GM21717 (cell line): Measurements from ENCODE around the gene FARP2.

Experiments used
- ATAC-seq: cut with Tn5 transposase; IDR thresholded peaks from one replicate; pipeline ENCODE4 v1.9.1; 2021; ENCODE audit warnings: mild to moderate bottlenecking, moderate library complexity; ENCODE audit not compliant: unreplicated experiment

Gene FARP2

GRCh38 chr2:241485172-241485911 lies 129.3 kb downstream of the FARP2 start:
- ATAC-seq: no peak

GRCh38 chr2:241489088-241489487 lies 133.0 kb downstream of the FARP2 start:
- ATAC-seq: no peak

GRCh38 chr2:241489733-241490680 lies 133.9 kb downstream of the FARP2 start:
- ATAC-seq: no peak

DNA sequence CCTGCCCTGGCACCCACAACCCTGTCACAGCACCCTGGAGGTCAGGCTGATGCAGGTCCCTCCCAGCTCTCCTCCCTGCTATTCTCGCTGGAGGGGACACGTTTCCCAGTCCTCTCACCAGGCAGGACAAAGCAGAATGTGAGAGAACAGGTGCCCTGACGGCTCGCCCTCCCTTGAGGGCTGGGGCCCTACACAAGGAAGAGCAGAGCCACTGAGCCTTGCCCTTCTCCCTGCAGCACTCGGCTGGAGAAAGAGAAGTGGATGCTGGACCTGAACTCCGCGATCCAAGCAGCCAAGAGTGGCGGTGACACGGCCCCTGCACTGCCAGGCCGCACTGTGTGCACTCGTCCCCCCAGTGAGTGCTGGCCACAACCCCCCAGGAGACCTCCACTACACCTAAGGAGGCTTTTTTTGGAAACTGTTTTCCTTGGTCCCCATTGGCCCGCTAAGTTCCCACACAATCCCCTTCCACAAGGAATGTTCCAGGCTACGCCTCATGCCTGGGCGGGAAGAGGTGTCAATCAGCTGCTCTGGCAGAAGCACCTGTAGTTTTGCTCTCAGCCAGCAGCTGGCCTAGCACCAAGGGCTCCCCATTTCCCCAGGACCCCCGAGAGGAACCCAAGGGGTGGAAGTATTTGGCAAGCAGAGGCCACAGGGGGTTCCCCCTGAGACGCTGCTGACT lies 134.9 kb downstream of the FARP2 start:
- ATAC-seq: no peak

DNA sequence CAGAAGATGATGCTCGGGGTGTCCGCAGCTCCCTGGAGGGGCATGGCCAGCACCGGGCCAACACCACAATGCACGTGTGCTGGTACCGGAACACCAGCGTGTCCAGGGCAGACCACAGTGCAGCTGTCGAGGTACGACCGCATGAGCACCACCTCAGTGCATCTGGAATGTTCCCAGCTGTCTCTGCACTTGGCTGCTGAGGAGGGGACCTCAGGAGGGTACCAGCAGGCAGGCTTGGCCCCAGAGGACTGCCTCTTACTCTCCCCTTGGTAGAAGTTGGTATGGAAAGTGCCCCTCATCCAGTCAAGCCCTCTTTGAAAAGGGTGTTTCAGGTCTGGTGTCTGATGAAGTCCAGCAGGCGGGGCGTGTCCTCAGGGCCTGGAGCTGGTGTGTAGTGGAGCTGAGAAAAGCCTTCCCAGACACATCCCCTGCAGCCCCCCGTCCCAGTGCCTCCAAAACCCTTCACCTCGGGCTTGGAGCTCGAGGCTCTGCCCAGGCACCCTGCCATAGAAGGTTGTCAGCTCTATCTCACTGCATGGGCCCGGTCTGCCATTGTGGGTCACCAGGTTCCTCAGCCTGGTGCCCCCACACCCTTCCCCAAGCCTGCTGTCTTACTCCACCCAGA lies 135.6 kb downstream of the FARP2 start:
- no peak for ATAC-seq

GRCh38 chr2:241492174-241492565 lies 136.1 kb downstream of the FARP2 start:
- ATAC-seq: no peak

GRCh38 chr2:241493092-241493491 lies 137.0 kb downstream of the FARP2 start:
- no peak for ATAC-seq

GRCh38 chr2:241494311-241494908 lies 138.3 kb downstream of the FARP2 start:
- ATAC-seq: no peak

- ATAC-seq: no peak
Measured at GRCh38 chr2:241495172-241496002, 139.3 kb downstream of the FARP2 start.

DNA sequence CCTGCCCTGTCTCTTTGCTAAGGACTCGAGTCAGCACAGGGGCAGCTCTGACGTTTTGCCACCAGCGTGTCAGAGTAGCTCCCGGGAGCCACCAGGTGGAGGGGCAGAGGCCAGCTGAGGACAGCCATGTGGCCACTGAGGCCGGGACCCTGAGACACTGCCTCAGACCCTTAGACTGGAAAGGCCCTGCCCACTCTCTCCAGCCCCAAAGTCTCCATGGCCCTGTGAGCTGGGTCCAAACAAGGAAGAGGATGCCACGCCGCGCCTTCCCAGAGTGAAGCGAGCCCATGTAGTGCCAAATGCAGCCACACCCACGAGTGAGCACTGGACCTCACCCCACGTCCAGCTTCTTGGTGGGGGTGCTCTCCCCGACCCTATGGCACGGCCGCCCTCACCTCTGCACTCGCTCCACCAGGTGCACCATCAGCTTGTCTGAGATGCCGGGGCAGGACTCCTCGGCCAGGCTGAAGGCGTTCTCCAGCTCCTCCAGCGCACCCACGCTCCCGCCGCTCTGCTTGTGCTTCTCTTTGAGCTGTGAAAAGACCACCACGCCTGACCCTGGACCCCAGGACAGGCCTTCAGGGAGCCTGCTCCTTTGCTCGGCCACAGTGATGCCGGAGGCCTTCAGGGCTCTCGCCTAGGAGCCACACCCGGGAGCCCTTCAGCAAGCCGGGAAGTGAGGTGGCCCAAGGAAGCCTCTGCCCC lies 140.1 kb downstream of the FARP2 start:
- ATAC-seq: no peak

- ATAC-seq: no peak
Measured at GRCh38 chr2:241496904-241497877, 141.1 kb downstream of the FARP2 start.

- ATAC-seq: no peak
Measured at GRCh38 chr2:241498115-241499070, 142.3 kb downstream of the FARP2 start.

DNA sequence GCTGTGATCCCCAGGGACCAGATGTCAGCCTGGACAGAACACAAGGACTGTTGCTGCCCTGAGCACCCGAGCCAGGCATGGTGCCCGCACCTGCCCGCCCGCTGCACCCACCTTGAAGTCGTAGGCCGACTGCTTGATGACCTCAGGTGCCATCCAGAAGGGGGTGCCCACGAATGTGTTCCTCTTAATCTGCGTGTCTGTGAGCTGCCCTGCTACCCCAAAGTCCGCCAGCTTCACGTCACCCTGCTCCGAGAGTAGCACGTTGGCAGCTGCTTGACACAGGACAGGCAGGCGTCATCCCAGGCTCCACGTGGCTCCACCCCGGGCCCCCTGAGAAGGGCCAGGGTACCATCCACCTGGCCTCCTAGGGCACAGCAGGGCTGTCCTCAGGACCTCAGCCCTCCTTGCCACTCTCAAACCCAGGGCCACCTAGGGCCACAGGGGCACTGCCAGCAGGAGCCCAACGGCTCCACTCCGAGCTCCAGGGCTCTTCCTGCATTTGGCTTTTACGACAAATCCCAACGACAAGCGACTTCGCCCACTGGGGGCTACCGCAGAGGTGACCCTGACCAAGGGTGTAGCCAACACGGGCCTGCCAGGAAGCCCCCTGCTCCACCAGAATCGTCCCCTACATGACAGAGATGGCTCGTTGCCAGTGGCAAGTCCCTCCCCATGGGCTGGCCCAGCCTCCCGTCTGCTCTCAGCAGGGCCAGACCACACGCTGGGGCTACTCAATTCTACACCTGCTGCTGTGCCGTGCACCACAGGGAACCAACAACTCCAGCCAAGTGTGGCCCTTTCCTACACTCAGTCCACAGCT lies 143.3 kb downstream of the FARP2 start:
- ATAC-seq: no peak

DNA sequence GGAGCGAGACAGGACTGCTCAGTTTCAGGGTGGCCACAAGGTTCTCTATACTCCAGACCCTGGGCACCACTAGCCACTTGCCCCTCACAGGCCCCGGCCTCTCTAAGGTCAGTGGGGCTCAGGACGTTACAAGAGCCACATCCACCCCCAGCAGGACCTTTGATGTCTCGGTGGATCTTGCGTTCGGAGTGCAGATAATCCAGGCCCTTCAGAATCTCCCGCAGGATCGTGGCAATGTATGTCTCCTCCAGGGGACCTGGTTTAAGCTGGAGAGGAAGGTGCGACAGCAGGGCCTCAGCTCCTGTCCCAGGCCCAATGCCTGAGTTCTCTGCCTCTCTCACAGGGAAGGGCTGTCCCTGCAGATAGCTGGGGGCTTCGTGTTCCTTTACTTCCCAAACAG lies 143.9 kb downstream of the FARP2 start:
- ATAC-seq: no peak

DNA sequence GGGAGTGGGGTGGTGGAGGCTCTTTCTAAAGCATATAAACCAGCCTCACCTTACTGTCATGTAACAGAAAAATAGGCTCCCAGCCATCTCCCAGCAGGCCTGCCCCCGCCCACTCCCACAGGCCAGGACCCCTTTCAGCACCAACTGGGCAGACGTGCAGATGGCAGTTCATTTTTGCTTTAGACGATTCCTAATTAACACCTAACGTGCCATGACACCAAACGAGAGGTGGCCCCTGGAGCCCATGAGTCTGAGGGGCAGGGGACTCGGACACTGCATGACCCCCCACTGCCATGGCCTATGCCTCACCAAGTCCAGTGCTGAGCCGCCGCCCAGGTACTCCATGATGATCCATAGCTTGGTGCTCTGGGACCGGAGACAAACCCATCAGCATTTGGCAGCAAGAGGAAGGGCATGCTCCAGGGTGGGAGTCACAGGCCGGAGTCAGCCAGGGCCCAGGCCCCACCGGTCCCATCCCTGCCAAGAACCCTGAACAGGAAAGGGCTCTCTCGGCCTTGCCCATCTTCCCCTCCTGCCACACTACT lies 144.4 kb downstream of the FARP2 start:
- no peak for ATAC-seq

DNA sequence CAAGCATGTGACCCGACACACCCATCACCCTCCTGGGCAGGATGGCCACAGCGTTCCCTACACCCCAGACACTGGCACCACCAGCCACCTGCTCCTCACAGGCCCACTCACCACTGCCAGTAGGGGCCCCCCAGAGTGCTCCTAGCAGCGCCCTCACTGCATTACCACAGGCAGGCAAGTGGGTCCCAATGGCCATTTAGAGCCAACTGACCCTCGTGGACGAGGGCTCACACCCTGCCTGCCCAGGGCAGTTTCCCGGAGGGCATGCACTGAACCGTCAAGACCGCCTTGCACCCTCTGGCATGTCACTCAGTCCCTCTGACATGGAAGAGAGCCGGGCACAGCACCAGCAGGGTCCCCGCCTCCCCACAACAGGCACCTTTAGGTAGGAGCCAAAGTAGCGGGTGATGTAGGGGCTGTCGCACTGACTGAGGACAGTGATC lies 145.0 kb downstream of the FARP2 start:
- ATAC-seq: no peak
